Measurements from ENCODE around the gene TMED3. TPM values are rescaled to one million over a fixed set of nuclear protein-coding genes. Genes with fewer than 3 reads are reported as not detected.

Gene TMED3
- total RNA-seq, 1 experiment from 2014 or later: 53.6 TPM

GRCh38 chr15:79299126-79299840 lies 11.6 kb upstream of the TMED3 start (continued):
- TF ChIP-seq, protein P1, sequence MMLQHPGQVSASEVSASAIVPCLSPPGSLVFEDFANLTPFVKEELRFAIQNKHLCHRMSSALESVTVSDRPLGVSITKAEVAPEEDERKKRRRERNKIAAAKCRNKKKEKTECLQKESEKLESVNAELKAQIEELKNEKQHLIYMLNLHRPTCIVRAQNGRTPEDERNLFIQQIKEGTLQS (IDR thresholded peaks at IDR 0.05): no peak
- TF ChIP-seq TCF7L2 (IDR thresholded peaks at IDR 0.05; ENCODE audit: borderline replicate concordance, extremely low read depth, insufficient read depth, insufficient read length) (no peak), ELF1 (IDR thresholded peaks at IDR 0.05; ENCODE audit: borderline replicate concordance, low read depth) (no peak), POLR2AphosphoS5 (IDR thresholded peaks at IDR 0.05; ENCODE audit: low read depth, low read length) (no peak), EZH2 (IDR thresholded peaks at IDR 0.05) (no peak), ZNF274 (IDR thresholded peaks at IDR 0.05; ENCODE audit: low read depth, low read length) (no peak)

GRCh38 chr15:79299841-79300235 lies 11.1 kb upstream of the TMED3 start:
- no peaks in the 10 kb centered on the region for H3K9me2 ChIP-seq (ENCODE audit: insufficient read depth)
- no peak overlapping the region for H2AFZ ChIP-seq (ENCODE audit: low read depth, low read length, poor library complexity, severe bottlenecking)
- H3K79me2 ChIP-seq (ENCODE audit: insufficient read depth, low read length): no peaks in the 10 kb centered on the region
- no peaks in the 10 kb centered on the region for H3K4me1 ChIP-seq (ENCODE audit: control insufficient read depth in 1 of 2, insufficient read depth in 2 of 2, low read length in 2 of 2)
- intact Hi-C loops (cut with micrococcal nuclease): no loop called here
- H3K36me3 ChIP-seq (ENCODE audit: control insufficient read depth in 1 of 2, insufficient read depth in 2 of 2, low read length in 2 of 2): no peaks in the 10 kb centered on the region
- DNase-seq (ENCODE audit: low read depth, low spot score): no peak
- H3K4me3 ChIP-seq (replicated peaks in 1 of 2; ENCODE audit: low read depth in 1 of 2, low read length in 2 of 2): no peak overlapping the region
- ChIA-PET POLR2A (no interaction called here), CTCF (no interaction called here), RAD21 (ENCODE audit: low non-redundant PET in 1 of 2, low total read pairs in 2 of 2, uncharacterized antibody in 2 of 2, unreplicated experiment in 2 of 2) (no interaction called here)
- H3K27me3 ChIP-seq (ENCODE audit: insufficient read depth, low read length): peaks cover 42% of the 10 kb centered on the region; the same call in 1 of the 2 replicates
- H3K27ac ChIP-seq (ENCODE audit: low read depth, low read length): no peak overlapping the region
- H4K20me1 ChIP-seq (ENCODE audit: insufficient read depth): no peaks in the 10 kb centered on the region
- no TSS peak for BruUV-seq (replicated peaks)
- no peak overlapping the region for H3K9ac ChIP-seq (ENCODE audit: low read length)
- ATAC-seq: no peak
- TF ChIP-seq SP1 (IDR thresholded peaks at IDR 0.05; ENCODE audit: low read depth) (no peak), ELF1 (IDR thresholded peaks at IDR 0.05; ENCODE audit: borderline replicate concordance, low read depth) (no peak), EZH2phosphoT487 (IDR thresholded peaks at IDR 0.05; ENCODE audit: borderline replicate concordance) (no peak), CEBPB (IDR thresholded peaks at IDR 0.05; ENCODE audit: low read depth) (no peak), MAX (IDR thresholded peaks at IDR 0.05) (no peak), POLR2A (IDR thresholded peaks at IDR 0.05; ENCODE audit: borderline replicate concordance, extremely low read depth, insufficient read depth, insufficient read length) (no peak)
- TF ChIP-seq, protein P2, sequence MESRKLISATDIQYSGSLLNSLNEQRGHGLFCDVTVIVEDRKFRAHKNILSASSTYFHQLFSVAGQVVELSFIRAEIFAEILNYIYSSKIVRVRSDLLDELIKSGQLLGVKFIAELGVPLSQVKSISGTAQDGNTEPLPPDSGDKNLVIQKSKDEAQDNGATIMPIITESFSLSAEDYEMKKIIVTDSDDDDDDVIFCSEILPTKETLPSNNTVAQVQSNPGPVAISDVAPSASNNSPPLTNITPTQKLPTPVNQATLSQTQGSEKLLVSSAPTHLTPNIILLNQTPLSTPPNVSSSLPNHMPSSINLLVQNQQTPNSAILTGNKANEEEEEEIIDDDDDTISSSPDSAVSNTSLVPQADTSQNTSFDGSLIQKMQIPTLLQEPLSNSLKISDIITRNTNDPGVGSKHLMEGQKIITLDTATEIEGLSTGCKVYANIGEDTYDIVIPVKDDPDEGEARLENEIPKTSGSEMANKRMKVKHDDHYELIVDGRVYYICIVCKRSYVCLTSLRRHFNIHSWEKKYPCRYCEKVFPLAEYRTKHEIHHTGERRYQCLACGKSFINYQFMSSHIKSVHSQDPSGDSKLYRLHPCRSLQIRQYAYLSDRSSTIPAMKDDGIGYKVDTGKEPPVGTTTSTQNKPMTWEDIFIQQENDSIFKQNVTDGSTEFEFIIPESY (IDR thresholded peaks at IDR 0.05; ENCODE audit: extremely low read depth, insufficient replicate concordance, low read length): no peak
- H3K4me2 ChIP-seq (ENCODE audit: low read length): no peak overlapping the region
- H3K9me3 ChIP-seq (ENCODE audit: control insufficient read depth in 1 of 2, insufficient read depth in 1 of 2, low read depth in 1 of 2, low read length in 2 of 2): no peaks in the 10 kb centered on the region
